ENCODE measurements around the gene ST7L. TPM values are rescaled to one million over a fixed set of nuclear protein-coding genes. Genes with fewer than 3 reads are reported as not detected.

ST7L gene
- total RNA-seq, 1 experiment from 2014 or later: 11.2 TPM

Other genes starting within 250 kb of the ST7L start
- gene CTTNBP2NL, start 222.9 kb downstream of the ST7L start, total RNA-seq (2014; rRNA removed; shearing (Covaris generic); ENCODE audit: low replicate concordance): 4.8 and 10.6 TPM in 2 replicates
- 0.23 and 0.37 TPM in 2 replicates for gene WNT2B, start 110.2 kb downstream of the ST7L start, total RNA-seq (2014; rRNA removed; shearing (Covaris generic); ENCODE audit: low replicate concordance)
- gene CAPZA1, start 691 bp upstream of the ST7L start, total RNA-seq (2014; rRNA removed; shearing (Covaris generic); ENCODE audit: low replicate concordance): 192 and 237 TPM in 2 replicates
- gene MOV10, start 55.5 kb upstream of the ST7L start, total RNA-seq (2014; rRNA removed; shearing (Covaris generic); ENCODE audit: low replicate concordance): 57.2 and 83.2 TPM in 2 replicates
- gene RHOC, start 88.0 kb upstream of the ST7L start, total RNA-seq (2014; rRNA removed; shearing (Covaris generic); ENCODE audit: low replicate concordance): 257 and 306 TPM in 2 replicates
- gene PPM1J, start 96.2 kb upstream of the ST7L start, total RNA-seq (2014; rRNA removed; shearing (Covaris generic); ENCODE audit: low replicate concordance): 0.57 and 1.1 TPM in 2 replicates

Data from Caki2 (cell line).